SK-N-SH (cell line): Measurements from ENCODE around the gene VANGL2. TPM values are rescaled to one million over a fixed set of nuclear protein-coding genes. Genes with fewer than 3 reads are reported as not detected.

ENCODE experiments used
- CTCF ChIA-PET: fragments of 300-600, 350-600 bp; formaldehyde crosslinking; extraction: SDS; loops from one replicate; lab custom pipeline; 2021; lab: Yijun Ruan, JAX
- POLR2A ChIA-PET: fragments of 350-600 bp; sonication (Branson Sonifier 250); formaldehyde crosslinking; extraction: SDS; loops from one replicate; lab custom pipeline; 2020; ENCODE audit warnings: antibody characterized with exemption, inconsistent platforms; lab: Yijun Ruan, JAX
- DNase-seq: peaks from one replicate; pipeline ENCODE4 v3.0.0; 2012
- H2AFZ ChIP-seq: fragments of 200-600 bp; sonication (generic); 2 replicates; pipeline ENCODE4 v1.8.1; 2016; ENCODE audit warnings: antibody characterized with exemption, mild to moderate bottlenecking, low read depth
- H3F3A ChIP-seq: fragments of 200-600 bp; sonication (generic); replicated peaks from 2 replicates; pipeline ENCODE3; 2016; ENCODE audit warnings: antibody characterized with exemption, mild to moderate bottlenecking; ENCODE audit not compliant: insufficient read depth
- H3K27ac ChIP-seq, 2 experiments: fragments of 200-500 bp in 1 of 2; fragments of 200-600 bp in 1 of 2; sonication (Bioruptor generic) in 1 of 2; sonication (generic), shearing (Covaris generic) in 1 of 2; 2 replicates each; pipeline versions ENCODE4 v1.5.1 to v1.6.1; 2014 to 2016; ENCODE audit warnings: low read depth in 2 of 2, inconsistent platforms in 1 of 2, low read length in 1 of 2, mild to moderate bottlenecking in 1 of 2, mixed read lengths in 1 of 2
- H3K27me3 ChIP-seq: fragments of 200-600 bp; sonication (generic), shearing (Covaris generic); 2 replicates; pipeline ENCODE4 v1.6.1; 2016; ENCODE audit warnings: mixed run types; ENCODE audit not compliant: insufficient read depth
- H3K36me3 ChIP-seq, 2 experiments: fragments of 200-500 bp in 1 of 2; fragments of 200-600 bp in 1 of 2; sonication (Bioruptor generic) in 1 of 2; sonication (generic) in 1 of 2; replicated peaks in 1 of 2; 2 replicates each; pipeline versions ENCODE3 to v1.5.1; 2014 to 2016; ENCODE audit warnings: low read length in 1 of 2, mild to moderate bottlenecking in 1 of 2; ENCODE audit not compliant: insufficient read depth in 2 of 2, control insufficient read depth in 1 of 2
- H3K4me1 ChIP-seq, 2 experiments: fragments of 200-500 bp in 1 of 2; fragments of 200-600 bp in 1 of 2; sonication (Bioruptor generic) in 1 of 2; sonication (generic), shearing (Covaris generic) in 1 of 2; 2 replicates each; pipeline versions ENCODE4 v1.5.1 to v1.6.1; 2014 to 2016; ENCODE audit warnings: low read depth in 1 of 2, low read length in 1 of 2, mixed run types in 1 of 2; ENCODE audit not compliant: insufficient read depth in 2 of 2, control insufficient read depth in 1 of 2
- H3K4me2 ChIP-seq: fragments of 200-600 bp; sonication (generic), shearing (Covaris generic); 2 replicates; pipeline ENCODE4 v1.6.1; 2017; ENCODE audit warnings: mixed run types
- H3K4me3 ChIP-seq, 2 experiments: fragments of 200-500 bp in 1 of 2; fragments of 200-600 bp in 1 of 2; sonication (Bioruptor generic) in 1 of 2; sonication (generic), shearing (Covaris generic) in 1 of 2; 2 replicates each; pipeline versions ENCODE4 v1.5.1 to v1.8.1; 2014 to 2016; ENCODE audit warnings: low read depth in 2 of 2, inconsistent platforms in 1 of 2, low read length in 1 of 2, mild to moderate bottlenecking in 1 of 2, mixed read lengths in 1 of 2, moderate library complexity in 1 of 2
- H3K79me2 ChIP-seq: fragments of 200-600 bp; sonication (generic); 2 replicates; pipeline ENCODE4 v1.8.1; 2017; ENCODE audit warnings: mild to moderate bottlenecking; ENCODE audit not compliant: insufficient read depth
- H3K9ac ChIP-seq: fragments of 200-600 bp; sonication (generic); 2 replicates; pipeline ENCODE4 v1.6.1; 2017; ENCODE audit warnings: mixed run types
- H3K9me2 ChIP-seq: fragments of 200-600 bp; sonication (generic); 2 replicates; pipeline ENCODE4 v1.6.1; 2017; ENCODE audit warnings: mixed run types
- H3K9me3 ChIP-seq: fragments of 200-600 bp; sonication (generic); 2 replicates; pipeline ENCODE4 v1.6.1; 2017; ENCODE audit warnings: mixed run types, mild to moderate bottlenecking, moderate library complexity
- H4K20me1 ChIP-seq: fragments of 200-600 bp; sonication (generic); 2 replicates; pipeline ENCODE4 v1.6.1; 2017; ENCODE audit warnings: mild to moderate bottlenecking, mixed run types; ENCODE audit not compliant: insufficient read depth
- ELF1 ChIP-seq: IDR thresholded peaks from 2 replicates; pipeline ENCODE4 v1.4.0; 2012
- EP300 ChIP-seq, 2 experiments: IDR thresholded peaks; 2 replicates each; pipeline versions ENCODE4 v1.4.0 to v1.6.1; 2012; ENCODE audit warnings: borderline replicate concordance in 1 of 2, low read depth in 1 of 2, low read length in 1 of 2
- EZH2phosphoT487 ChIP-seq: fragments of 200-600 bp; sonication (generic); IDR thresholded peaks from 2 replicates; pipeline ENCODE4 v1.6.1; 2017; ENCODE audit warnings: low read depth, mixed run types, mild to moderate bottlenecking, antibody characterized with exemption, moderate library complexity, borderline replicate concordance
- FOSL2 ChIP-seq: IDR thresholded peaks from 2 replicates; pipeline ENCODE4 v1.4.0; 2012; ENCODE audit warnings: low read depth, mild to moderate bottlenecking, moderate library complexity, borderline replicate concordance
- FOXM1 ChIP-seq: IDR thresholded peaks from 2 replicates; pipeline ENCODE4 v1.4.0; 2012; ENCODE audit warnings: low read depth, mild to moderate bottlenecking
- GABPA ChIP-seq: IDR thresholded peaks from 2 replicates; pipeline ENCODE4 v1.4.0; 2012; ENCODE audit warnings: low read depth, mild to moderate bottlenecking
- GATA2 ChIP-seq: sonication (generic); formaldehyde crosslinking; IDR thresholded peaks from 2 replicates; pipeline ENCODE4 v1.5.0; 2020; ENCODE audit warnings: mild to moderate bottlenecking, missing genetic modification reagents
- NFIC ChIP-seq: IDR thresholded peaks from 2 replicates; pipeline ENCODE4 v1.4.0; 2012; ENCODE audit warnings: borderline replicate concordance
- RXRA ChIP-seq: IDR thresholded peaks from 2 replicates; pipeline ENCODE4 v1.4.0; 2012; ENCODE audit warnings: low read depth, mild to moderate bottlenecking, borderline replicate concordance
- SIN3A ChIP-seq: IDR thresholded peaks from 2 replicates; pipeline ENCODE4 v1.6.1; 2012; ENCODE audit warnings: low read depth, mild to moderate bottlenecking, low read length, moderate library complexity, borderline replicate concordance
- TCF12 ChIP-seq: IDR thresholded peaks from 2 replicates; pipeline ENCODE4 v1.4.0; 2012
- TEAD4 ChIP-seq: IDR thresholded peaks from 2 replicates; pipeline ENCODE4 v1.4.0; 2012; ENCODE audit warnings: mild to moderate bottlenecking, borderline replicate concordance; ENCODE audit not compliant: insufficient read depth
- YY1 ChIP-seq: IDR thresholded peaks from 2 replicates; pipeline ENCODE4 v1.4.0; 2012; ENCODE audit warnings: low read depth, mild to moderate bottlenecking
- WGBS: methylation state at CpG from one replicate; pipeline ENCODE4 v1.1.6; 2017; ENCODE audit warnings: low lambda C conversion rate; 5-methylcytosine and 5-hydroxymethylcytosine counted together
- polyA plus RNA-seq, 3 experiments: library from polyadenylated mRNA; depleted of rRNA; stranded (reverse); fragments of >200 nt; gene quantifications; 2 replicates each; pipeline ENCODE4 v1.2.3, GENCODE V29; 2012
- TF ChIP-seq, protein P1 (sequence below): IDR thresholded peaks from 2 replicates; pipeline ENCODE4 v1.4.0; 2012; ENCODE audit warnings: low read depth, borderline replicate concordance

The VANGL2 gene
- polyA plus RNA-seq, 1 of the 3 experiments (the other 2 are of a cell fraction), result 13.4 TPM

DNA sequence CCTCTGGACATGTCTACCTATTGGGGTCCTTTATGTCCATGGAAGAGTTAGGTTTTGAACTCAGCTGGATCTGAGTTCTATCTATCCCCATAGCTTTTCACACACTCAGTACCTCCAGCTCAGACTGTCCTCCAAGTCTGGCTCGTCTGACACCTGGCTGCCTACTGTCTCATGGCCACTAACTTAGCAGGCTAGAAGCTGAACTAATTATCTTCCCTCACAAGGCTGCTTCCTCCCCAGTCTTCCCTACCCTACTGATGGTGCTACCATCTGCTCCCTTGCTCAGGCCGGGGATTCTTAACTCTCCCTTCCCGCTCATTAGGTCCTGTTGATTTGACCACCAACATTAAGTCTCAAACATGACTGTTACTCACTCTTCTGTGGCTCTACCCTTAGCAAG lies 13.4 kb downstream of the VANGL2 start (continued):
- TF ChIP-seq GATA2 (CRISPR knock-in tag), result no peak
- TF ChIP-seq FOXM1, result no peak
- no peak for TF ChIP-seq EZH2phosphoT487
- no peak for TF ChIP-seq GABPA
- no peak for TF ChIP-seq ELF1
- TF ChIP-seq TEAD4, result no peak
- TF ChIP-seq SIN3A, result no peak

DNA sequence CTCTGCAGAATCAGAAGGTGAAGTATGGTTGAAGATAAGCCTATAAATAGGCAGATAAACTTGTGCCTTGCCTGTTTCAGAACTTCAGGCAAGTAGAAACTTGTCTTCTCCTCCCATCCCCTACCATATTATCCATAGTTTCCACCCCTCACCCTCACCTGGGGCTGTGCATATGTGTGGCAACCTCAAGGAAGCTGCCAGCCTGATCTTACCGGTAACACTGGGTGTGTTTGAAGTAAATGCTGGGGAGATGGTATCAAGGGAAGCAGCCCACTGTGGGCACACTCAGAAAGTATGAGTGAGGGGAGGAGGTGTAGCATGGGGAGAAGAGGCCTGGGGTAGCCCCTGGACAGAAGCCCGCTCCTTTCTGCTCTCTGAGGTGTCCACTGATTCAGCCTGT lies 14.5 kb downstream of the VANGL2 start:
- TF ChIP-seq EP300 (IDR thresholded peaks at IDR 0.05; ENCODE audit: borderline replicate concordance in 1 of 2, low read depth in 1 of 2, low read length in 1 of 2), result no peak
- TF ChIP-seq NFIC, result no peak
- no peak for TF ChIP-seq GATA2 (CRISPR knock-in tag)
- H3K9me3 ChIP-seq, result no peaks in the 10 kb centered on the region
- H3F3A ChIP-seq, result no peaks in the 10 kb centered on the region
- no peaks in the 10 kb centered on the region for H3K79me2 ChIP-seq
- H3K4me3 ChIP-seq, result no peak overlapping the region
- H3K9me2 ChIP-seq, result no peaks in the 10 kb centered on the region
- ChIA-PET POLR2A (no interaction called here), CTCF (no interaction called here)
- no peaks in the 10 kb centered on the region for H3K27me3 ChIP-seq
- no peak overlapping the region for H3K4me2 ChIP-seq
- H2AFZ ChIP-seq, result no peak overlapping the region
- no peaks in the 10 kb centered on the region for H4K20me1 ChIP-seq
- no peak overlapping the region for H3K27ac ChIP-seq
- no peaks in the 10 kb centered on the region for H3K36me3 ChIP-seq
- 100% methylated on average over 1 of the region's 2 CpGs for WGBS
- peaks cover 0 to 10% of the 10 kb centered on the region in 2 experiments; a peak in 1 of 4 replicates for H3K4me1 ChIP-seq
- no peak overlapping the region for H3K9ac ChIP-seq
- DNase-seq, result no peak

DNA sequence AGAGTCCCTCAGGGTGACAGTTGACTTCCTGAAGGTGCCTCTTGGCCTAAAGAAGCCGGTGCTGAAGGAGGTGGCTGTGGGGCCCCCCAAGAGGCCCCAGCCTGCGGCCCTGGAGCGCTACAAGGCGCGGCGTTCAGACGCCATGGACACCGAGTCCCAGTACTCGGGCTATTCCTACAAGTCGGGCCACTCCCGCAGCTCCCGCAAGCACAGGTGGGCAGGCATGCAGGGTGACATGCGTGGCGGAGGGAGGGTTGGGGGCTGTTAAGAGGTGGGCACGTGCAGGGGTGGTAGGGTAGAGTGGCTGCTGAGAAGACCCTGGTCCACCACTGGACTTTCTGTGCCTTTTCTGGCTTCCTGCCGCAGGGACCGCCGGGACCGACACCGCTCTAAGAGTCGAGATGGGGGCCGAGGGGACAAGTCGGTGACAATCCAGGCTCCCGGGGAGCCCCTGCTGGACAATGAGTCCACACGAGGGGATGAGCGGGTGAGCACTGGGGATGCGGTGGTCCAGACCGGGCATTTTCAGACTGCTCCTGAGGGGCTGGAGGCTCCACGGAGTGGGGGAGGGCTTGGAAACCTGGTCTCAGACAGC lies 15.4 kb downstream of the VANGL2 start:
- no peaks in the 10 kb centered on the region for H3K79me2 ChIP-seq
- TF ChIP-seq FOSL2, result no peak
- no peak for TF ChIP-seq GABPA
- TF ChIP-seq SIN3A, result no peak
- TF ChIP-seq, protein P1, sequence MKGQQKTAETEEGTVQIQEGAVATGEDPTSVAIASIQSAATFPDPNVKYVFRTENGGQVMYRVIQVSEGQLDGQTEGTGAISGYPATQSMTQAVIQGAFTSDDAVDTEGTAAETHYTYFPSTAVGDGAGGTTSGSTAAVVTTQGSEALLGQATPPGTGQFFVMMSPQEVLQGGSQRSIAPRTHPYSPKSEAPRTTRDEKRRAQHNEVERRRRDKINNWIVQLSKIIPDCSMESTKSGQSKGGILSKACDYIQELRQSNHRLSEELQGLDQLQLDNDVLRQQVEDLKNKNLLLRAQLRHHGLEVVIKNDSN, result no peak
- TF ChIP-seq TCF12, result no peak
- TF ChIP-seq RXRA, result no peak
- no peak for TF ChIP-seq YY1
- no peak for TF ChIP-seq EZH2phosphoT487
- TF ChIP-seq, all 33 proteins: peak for 0
- Histone ChIP-seq H3K4me2 (no peak overlapping the region), H3K27me3 (no peaks in the 10 kb centered on the region), H3K9ac (no peak overlapping the region), H4K20me1 (no peaks in the 10 kb centered on the region), H2AFZ (no peak overlapping the region), H3K4me3 (no peak overlapping the region), H3K27ac (no peak overlapping the region), H3F3A (no peaks in the 10 kb centered on the region), H3K9me3 (no peaks in the 10 kb centered on the region), H3K9me2 (no peaks in the 10 kb centered on the region), H3K36me3 (peaks cover 0 to 4% of the 10 kb centered on the region in 2 experiments), H3K4me1 (peaks cover 0 to 8% of the 10 kb centered on the region in 2 experiments; a peak in 1 of 4 replicates)
- POLR2A ChIA-PET, result interaction anchor here (1.2 kb wide), 1 partner anchor 39 kb away, joined by 3 read pairs; no protein-coding TSS in a partner anchor
- WGBS, result 90% methylated on average over 13 of the region's 29 CpGs
- DNase-seq, result no peak
- CTCF ChIA-PET, result interaction anchor here (0.7 to 1.9 kb wide), 11 partner anchors 27 to 222 kb away, joined by 3 to 11 read pairs (median 5); no protein-coding TSS in a partner anchor
